ENCODE results near the gene NEURL1. TPM values are rescaled to one million over a fixed set of nuclear protein-coding genes. Genes with fewer than 3 reads are reported as not detected.
"Not testable (repeated sequence)": the region's sequence is repeated elsewhere in the genome, so short reads cannot be mapped to it uniquely, and the experiment has no call there.

The NEURL1 gene
- total RNA-seq, 4 donors from 2014 or later = 0.12 to 0.13 TPM; not detected in 2

- DNase-seq (ENCODE audit: low spot score) (peak; percentile 42), ATAC-seq (ENCODE audit: low FRiP score) (peak; percentile 74)
- TF ChIP-seq CTCF (IDR thresholded peaks at IDR 0.05) = peak in 1 of 3 donors; percentile 45
Measured at GRCh38 chr10:103605359-103606096, 112.0 kb downstream of the NEURL1 start.

- DNase-seq (ENCODE audit: low spot score) = not testable (repeated sequence)
- ATAC-seq (ENCODE audit: low FRiP score) = peak; percentile 7
Measured at GRCh38 chr10:103606097-103606438, 112.6 kb downstream of the NEURL1 start.

GRCh38 chr10:103607051-103607450, 113.5 kb downstream of the NEURL1 start:
- not testable (repeated sequence) for DNase-seq (ENCODE audit: low spot score); ATAC-seq (ENCODE audit: low FRiP score)

GRCh38 chr10:103608056-103608455, 114.6 kb downstream of the NEURL1 start:
- ATAC-seq (ENCODE audit: low FRiP score); DNase-seq (ENCODE audit: low spot score): not testable (repeated sequence)

GRCh38 chr10:103609231-103610082, 116.0 kb downstream of the NEURL1 start:
- no peak for TF ChIP-seq CTCF (IDR thresholded peaks at IDR 0.05)
- ATAC-seq (ENCODE audit: low FRiP score) = no peak
- DNase-seq (ENCODE audit: low spot score) = no peak

- ATAC-seq (ENCODE audit: low FRiP score) (no peak), DNase-seq (ENCODE audit: low spot score) (no peak)
- TF ChIP-seq CTCF (IDR thresholded peaks at IDR 0.05) = no peak
Measured at GRCh38 chr10:103610083-103610472, 116.6 kb downstream of the NEURL1 start.

GRCh38 chr10:103610921-103611511, 117.5 kb downstream of the NEURL1 start:
- DNase-seq (ENCODE audit: low spot score) = no peak
- TF ChIP-seq CTCF (IDR thresholded peaks at IDR 0.05) = no peak
- ATAC-seq (ENCODE audit: low FRiP score) = no peak

GRCh38 chr10:103612462-103613365, 119.2 kb downstream of the NEURL1 start:
- DNase-seq (ENCODE audit: low spot score) = no peak
- no peak for ATAC-seq (ENCODE audit: low FRiP score)
- no peak for TF ChIP-seq CTCF (IDR thresholded peaks at IDR 0.05)

Data from omental fat pad (tissue), 4 donors.